ENCODE results near the gene BRD3.

The BRD3 gene

GRCh38 chr9:134010310-134011173, 57.3 kb downstream of the BRD3 start:
- DNase-seq: no peak

DNA sequence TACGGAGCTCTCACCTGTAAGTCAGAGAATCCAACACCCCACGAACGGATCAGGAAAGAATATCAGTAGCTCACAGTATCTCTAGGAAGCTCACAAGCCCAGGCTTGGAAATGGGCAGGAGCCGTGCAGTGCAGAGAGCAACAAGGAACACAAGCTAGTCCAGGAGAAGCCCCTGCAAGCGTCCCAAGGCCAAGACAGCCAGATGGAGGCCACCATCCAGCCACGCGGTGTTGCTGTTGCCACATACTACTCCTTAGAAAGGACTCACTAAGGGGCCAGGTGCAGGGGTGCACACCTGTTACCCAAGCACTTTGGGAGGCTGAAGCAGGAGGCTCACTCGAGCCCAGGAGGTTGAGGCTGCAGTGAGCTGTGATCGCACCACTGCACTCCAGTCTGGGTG, 60.3 kb downstream of the BRD3 start:
- no peak for DNase-seq

DNA sequence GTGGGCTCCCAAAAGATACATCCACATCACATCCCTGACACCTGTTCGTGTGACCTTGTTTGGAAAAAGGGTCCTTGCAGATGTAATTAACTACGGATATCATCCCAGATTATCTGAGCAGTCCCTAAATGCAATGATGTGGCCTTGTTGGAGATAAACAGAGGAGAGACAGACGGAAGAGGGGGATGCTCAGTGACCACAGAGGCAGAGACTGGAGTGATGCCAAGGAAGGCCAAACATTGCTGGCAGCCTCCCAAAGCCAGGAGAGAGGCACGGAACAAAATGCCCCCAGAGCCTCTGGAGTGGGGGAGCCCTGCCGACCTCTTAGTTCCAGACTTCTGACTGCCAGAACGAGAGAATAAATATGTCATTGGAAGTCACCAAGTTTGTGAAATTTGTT, 60.7 kb downstream of the BRD3 start:
- DNase-seq: peak; percentile 64

- DNase-seq: no peak
Measured at GRCh38 chr9:134005381-134005780, 62.4 kb downstream of the BRD3 start.

DNA sequence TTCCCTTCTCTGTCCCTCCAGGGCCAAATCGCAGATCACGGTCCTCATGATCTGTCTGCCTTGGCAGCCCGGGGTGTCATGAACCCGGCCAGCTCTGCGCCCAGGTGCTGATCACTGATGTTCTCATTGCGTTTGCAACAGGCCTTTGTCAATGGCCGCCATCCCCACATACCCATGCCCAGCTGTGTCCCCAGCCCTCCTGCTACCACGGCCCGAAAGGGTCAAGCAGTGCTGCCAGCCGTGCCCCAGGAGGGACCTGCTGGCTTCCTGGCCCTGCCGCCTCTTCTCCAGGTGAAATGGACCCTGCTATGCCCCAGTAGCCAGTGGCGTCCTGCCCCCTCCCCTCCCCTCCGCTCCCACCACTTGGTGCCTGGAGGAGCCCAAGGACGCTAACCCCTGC, 62.9 kb downstream of the BRD3 start:
- no peak for DNase-seq

DNA sequence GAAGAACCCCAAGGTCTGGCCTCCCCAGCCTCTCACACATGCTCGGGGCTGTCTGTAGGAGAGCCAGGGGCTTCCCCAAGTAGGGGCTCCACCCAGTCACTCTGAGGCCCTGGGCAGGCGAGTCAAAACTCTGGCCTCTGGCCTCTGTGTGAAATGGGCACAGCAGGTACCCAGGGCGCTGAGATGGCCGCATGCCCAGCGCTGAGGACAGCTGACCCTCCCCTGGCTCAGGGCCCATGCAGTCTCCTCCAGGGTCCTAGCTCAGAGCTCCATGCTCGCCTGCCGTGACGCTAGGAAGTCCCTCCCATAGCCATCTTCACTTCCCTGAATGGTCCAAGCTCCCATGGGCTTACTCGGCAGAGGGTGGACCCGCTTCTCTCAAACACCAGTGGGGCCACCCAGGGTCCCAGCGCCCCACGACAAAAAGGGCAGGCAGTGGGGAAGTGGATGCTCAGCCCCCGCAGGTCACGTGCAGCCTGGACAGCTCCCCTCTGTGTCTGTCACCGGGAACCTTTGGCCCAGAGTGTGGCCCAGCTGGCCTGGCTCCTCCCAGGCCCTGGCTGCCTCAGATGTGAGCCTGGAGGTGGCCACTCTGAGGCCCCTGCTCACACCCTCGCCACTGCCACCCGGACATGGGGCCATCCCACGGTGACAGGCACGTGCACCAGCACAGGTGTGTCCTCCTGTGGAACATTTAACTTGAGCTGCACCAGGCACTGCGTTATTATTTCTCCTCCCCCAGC, 63.5 kb downstream of the BRD3 start:
- DNase-seq: no peak

DNA sequence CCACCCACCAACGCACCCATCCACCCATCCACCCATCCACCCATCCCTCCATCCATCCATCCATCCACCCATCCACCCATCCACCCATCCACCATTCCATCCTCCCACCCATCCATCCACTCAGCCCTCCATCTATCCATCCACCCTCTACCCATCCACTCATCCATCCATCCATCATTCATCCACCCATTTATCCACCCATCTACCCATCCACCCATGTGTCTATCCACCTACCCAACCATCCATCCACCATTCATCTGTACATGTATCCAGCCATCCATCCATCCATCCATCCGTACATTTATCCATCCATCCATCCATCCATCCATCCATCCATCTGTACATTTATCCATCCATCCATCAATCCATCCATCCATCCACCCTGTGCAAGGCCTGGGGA, 64.6 kb downstream of the BRD3 start:
- DNase-seq: no peak

GRCh38 chr9:134002796-134003195, 65.0 kb downstream of the BRD3 start:
- no peak for DNase-seq

- no peak for DNase-seq
Measured at GRCh38 chr9:133999851-134000265, 68.0 kb downstream of the BRD3 start.

DNA sequence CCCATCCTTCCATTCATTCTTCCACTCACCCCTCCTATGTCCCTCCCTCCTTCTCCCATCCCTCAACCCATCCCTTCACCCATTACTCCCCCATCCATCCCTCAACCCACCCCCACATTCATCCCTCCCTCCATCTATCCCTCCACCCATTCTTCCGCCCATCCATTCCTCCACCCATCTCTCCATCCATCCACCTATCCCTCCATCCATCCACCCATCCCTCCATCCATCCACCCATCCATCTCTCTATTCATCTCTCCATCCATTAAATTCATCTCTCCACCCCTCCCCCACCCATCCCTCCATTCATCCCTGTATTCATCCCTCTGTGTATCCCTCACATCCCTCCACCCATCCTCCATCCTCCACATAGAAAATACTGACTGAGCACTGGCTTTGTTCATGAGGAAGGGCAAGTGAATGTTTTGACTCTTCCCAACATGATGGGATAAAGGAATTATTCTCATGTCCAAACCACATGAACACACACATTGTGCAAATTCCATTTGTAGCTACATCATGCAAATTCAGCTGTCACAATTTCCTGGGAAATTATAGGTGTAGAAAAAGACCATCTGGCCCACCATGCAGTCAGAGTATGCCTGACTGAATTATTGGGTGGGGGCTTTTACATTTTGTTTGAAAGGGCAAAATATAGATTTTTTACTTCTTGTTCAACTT, 68.8 kb downstream of the BRD3 start:
- DNase-seq: no peak

GRCh38 chr9:133997584-133997983, 70.2 kb downstream of the BRD3 start:
- no peak for DNase-seq

GRCh38 chr9:133996531-133997520, 71.0 kb downstream of the BRD3 start:
- no peak for DNase-seq

DNA sequence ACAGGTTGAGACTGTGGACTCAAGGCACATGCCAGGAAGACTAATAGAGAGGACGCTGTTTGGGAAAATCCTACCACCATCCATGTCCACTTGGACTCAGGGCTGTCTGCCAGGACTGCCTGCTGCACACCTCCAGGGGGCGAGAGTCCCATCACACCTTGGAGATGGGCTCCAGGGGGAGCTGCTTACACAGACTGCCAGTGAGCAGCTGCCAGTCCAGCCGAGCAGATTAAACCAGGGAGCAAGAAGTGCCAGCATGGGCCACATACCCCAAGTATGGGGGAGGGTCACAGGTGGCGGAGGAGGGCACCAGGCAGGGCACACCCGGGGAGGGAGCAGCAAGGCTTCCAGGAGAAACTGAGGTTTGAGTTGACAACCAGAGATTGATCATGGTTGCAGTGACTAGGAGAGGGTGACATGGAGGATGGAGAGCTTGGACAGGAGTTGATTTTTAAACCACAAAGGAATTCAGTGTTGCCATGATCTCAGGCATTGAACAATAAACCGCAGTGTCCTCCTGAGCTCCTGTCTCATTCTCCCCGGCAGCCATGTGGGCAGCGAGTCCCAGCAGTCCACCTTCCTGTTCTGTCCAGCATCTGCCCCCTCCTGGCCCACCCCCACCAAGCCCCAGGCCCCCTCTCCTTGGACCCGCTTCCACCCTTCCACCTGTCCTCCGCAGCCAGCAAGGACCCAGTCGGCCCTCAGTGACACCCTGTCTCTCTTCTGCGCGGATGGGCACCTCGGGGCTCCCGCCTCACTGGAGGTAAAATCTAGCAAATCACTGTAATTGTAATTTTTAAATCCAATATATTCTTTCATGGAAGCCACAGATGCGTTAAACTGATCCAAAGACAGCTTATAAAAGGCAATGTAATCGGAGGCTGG, 72.6 kb downstream of the BRD3 start:
- DNase-seq: peak; percentile 60

- DNase-seq: peak; percentile 54
Measured at GRCh38 chr9:133994353-133995011, 73.3 kb downstream of the BRD3 start.

DNA sequence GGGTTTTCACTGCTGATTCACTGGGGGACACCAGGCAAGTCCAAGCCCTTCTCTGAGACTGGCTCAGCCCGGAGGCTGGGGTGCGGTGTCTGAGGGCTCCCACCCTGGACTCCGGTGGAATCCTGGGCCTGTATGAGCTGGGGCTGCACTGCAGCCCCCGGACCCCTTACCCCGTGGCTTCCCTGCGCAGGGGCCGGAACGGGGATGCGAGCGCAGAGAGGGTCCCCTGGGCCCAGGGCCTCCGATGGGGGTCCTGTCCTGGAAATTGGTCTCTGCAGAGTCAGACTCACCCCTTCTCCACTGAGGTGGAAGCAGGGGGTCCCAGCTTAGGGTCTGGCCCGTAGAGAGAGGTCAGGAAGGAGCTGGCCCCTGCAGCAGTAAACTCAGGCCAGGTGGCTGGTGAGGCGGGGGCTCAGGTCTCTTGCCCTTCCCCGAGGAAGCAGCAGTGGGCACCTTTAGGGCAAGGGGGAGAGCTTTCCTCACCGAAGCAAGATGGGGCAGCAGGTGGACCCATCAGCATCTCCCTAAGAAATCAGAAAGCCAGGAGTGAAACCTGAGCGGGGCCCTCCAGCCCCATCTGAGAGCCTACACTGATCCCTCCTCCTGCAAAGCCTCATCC, 74.1 kb downstream of the BRD3 start:
- no peak for DNase-seq

DNA sequence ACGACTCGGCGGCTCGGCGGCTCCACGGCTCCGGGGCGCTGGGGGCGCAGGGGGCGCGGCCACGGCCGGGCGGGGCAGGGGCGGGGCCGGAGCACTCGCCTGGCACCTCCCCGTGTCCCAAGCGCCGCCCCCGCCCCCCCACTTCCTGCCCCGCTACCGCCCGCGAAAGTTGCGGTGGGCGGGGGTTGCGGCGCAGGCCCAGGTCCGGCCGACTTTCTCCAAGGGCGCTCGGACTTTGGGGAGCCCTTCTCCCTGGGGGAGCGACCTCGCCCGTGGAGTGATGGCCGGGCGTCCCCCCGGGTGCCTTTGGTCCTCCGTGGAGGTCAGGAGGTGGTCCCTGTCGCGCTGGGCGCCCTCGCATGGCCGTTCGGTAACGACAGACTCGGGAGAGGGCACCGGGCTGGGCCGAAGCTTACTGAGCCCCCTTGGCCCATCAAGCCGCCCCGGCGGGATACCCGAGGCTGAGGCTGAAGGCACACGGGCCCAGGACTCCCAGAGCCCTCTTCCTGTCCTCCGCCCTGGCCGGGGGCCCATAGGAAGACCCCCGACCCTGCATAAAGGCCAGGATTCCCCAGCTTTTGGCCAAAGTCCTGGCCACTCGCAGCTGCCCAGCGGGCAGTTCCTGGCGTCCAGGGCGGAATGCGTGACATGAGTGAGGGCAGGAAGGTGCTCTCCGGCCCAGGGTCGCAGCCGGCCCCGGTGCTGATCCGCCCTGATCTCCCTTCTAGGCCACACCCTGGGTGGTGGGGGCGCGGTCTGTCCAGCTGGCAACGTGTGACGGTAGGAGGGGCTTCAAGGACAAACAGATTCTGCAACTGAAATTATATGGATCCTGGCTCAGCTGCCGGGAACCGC, 74.8 kb downstream of the BRD3 start:
- peak; percentile 66 for DNase-seq

GRCh38 chr9:133991964-133992779, 75.7 kb downstream of the BRD3 start, which contains the start of gene VAV2:
VAV2 (minus strand) TSS chr9:133992324; CDS start chr9:133992278, 46 bp downstream.
- no peak for DNase-seq

DNA sequence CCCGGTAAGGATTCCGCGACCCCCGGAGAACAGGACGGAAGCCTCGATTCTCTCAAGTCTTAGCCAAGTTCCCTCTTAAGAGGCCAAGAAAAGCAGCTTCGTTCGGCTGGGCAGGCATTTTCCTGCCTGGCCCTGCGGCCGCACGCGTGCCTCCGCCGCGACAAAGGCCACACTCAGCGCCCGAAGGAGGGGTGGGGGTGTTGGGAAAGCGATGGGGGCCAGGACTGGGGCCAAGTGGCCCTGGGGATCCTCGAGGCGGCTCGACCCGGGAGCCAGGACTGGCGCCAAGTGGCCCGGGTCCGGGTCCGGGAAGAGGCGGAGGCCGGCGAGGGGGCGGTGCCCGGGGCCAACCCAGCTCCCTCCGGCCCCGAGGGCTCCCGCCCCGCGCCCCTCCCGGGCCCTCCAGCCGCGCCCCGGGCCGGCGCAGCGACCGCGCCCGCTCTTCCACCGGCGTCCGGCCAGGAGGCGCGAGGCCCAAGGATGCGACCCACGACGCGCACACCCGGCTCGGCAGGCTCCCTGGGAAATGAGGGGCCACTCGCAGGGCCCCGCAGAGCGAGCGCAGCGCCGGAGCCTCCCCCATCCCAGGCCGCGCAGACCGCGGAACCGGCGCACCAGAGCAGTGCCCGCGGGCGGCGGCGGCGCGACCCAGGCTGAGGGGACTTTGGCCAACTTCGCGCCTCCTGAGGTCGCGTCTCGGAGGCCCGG, 76.5 kb downstream of the BRD3 start:
- no peak for DNase-seq
